K562 (cell line): Measurements from ENCODE around the gene TUBB4B. TPM values are rescaled to one million over a fixed set of nuclear protein-coding genes. Genes with fewer than 3 reads are reported as not detected.

ENCODE experiments used
- ATAC-seq: fragments of 200-7000 bp; cut with Tn5 transposase; 3 replicates; pipeline ENCODE4 v1.9.1; 2020; ENCODE audit warnings: moderate library complexity
- BruUV-seq: library from RNA; stranded (reverse); fragments of 400-500 nt; replicated peaks from 2 replicates; lab custom pipeline; 2021; lab: Mats Ljungman, UMichigan
- CTCF ChIA-PET: fragments of 300-600 bp; formaldehyde crosslinking; extraction: SDS; loops from one replicate; lab custom pipeline; 2021; ENCODE audit warnings: low intra/inter-chr PET ratio; lab: Yijun Ruan, JAX
- POLR2A ChIA-PET: fragments of 300-600, 350-650 bp; sonication (Branson Sonifier 250); formaldehyde crosslinking; extraction: SDS; loops from one replicate; lab custom pipeline; 2021; ENCODE audit warnings: antibody characterized with exemption, inconsistent platforms; lab: Yijun Ruan, JAX
- DNase-seq, 4 experiments: peaks; one replicate each; pipeline versions ENCODE4 v3.0.0 to v3.0.0-alpha.2; 2011 to 2018; ENCODE audit warnings: low spot score in 3 of 4, mixed read lengths in 3 of 4; ENCODE audit errors: extremely low read depth in 1 of 4
- FAIRE-seq: peaks from 2 replicates; lab custom pipeline; 2011; peaks lifted over from hg19 to GRCh38; lab: Jason Lieb, UNC
- H2AFZ ChIP-seq: 2 replicates; pipeline ENCODE4 v1.6.0; 2011; ENCODE audit warnings: low read depth, low read length, control low read depth, inconsistent platforms
- H3K27ac ChIP-seq: fragments of 200-600 bp; 3 replicates; pipeline ENCODE4 v1.8.0; 2011; ENCODE audit warnings: low read depth, mild to moderate bottlenecking, control low read depth, inconsistent platforms, low read length, moderate library complexity, mixed read lengths; ENCODE audit errors: extremely low read depth
- H3K27me3 ChIP-seq, 2 experiments: fragments of 300-600 bp in 1 of 2; 2 replicates in 1 of 2; 3 replicates in 1 of 2; pipeline versions ENCODE4 v1.6.0 to v1.8.0; 2011; ENCODE audit warnings: inconsistent platforms in 2 of 2, low read length in 2 of 2, mild to moderate bottlenecking in 1 of 2, mixed read lengths in 1 of 2, moderate library complexity in 1 of 2; ENCODE audit not compliant: control insufficient read depth in 2 of 2, insufficient read depth in 2 of 2
- H3K36me3 ChIP-seq: fragments of 300-600 bp; 3 replicates; pipeline ENCODE4 v1.8.0; 2011; ENCODE audit warnings: mild to moderate bottlenecking, low read length, inconsistent platforms; ENCODE audit not compliant: control insufficient read depth, insufficient read depth
- H3K4me1 ChIP-seq, 2 experiments: fragments of 200-600 bp in 1 of 2; replicated peaks in 1 of 2; 2 replicates in 1 of 2; 3 replicates in 1 of 2; pipeline versions ENCODE4 v1.5.1 to v1.8.0; 2011; ENCODE audit warnings: inconsistent platforms in 2 of 2, low read length in 2 of 2, mild to moderate bottlenecking in 1 of 2, mixed read lengths in 1 of 2, moderate library complexity in 1 of 2; ENCODE audit not compliant: control insufficient read depth in 2 of 2, insufficient read depth in 2 of 2
- H3K4me2 ChIP-seq: 2 replicates; pipeline ENCODE4 v1.6.1; 2011; ENCODE audit warnings: low read length, control low read depth, inconsistent platforms, mixed read lengths; ENCODE audit not compliant: insufficient read depth
- H3K4me3 ChIP-seq: fragments of 200-600 bp; sonication (generic), shearing (Covaris generic); 2 replicates; pipeline ENCODE4 v1.5.1; 2016; ENCODE audit warnings: control low read depth, inconsistent platforms
- H3K79me2 ChIP-seq: fragments of 200-600 bp; 3 replicates; pipeline ENCODE4 v1.8.0; 2011; ENCODE audit warnings: low read length, inconsistent platforms; ENCODE audit not compliant: control insufficient read depth, insufficient read depth
- H3K9ac ChIP-seq, 2 experiments: 2 replicates each; pipeline versions ENCODE4 v1.6.0 to v1.6.1; 2011; ENCODE audit warnings: low read depth in 2 of 2, low read length in 2 of 2, control low read depth in 1 of 2, inconsistent platforms in 1 of 2, mild to moderate bottlenecking in 1 of 2, mixed read lengths in 1 of 2; ENCODE audit not compliant: insufficient read depth in 1 of 2
- H3K9me1 ChIP-seq: one replicate; pipeline ENCODE4 v1.6.0; 2011; ENCODE audit warnings: inconsistent platforms, mild to moderate bottlenecking, low read length, moderate library complexity; ENCODE audit not compliant: control insufficient read depth, insufficient read depth
- H3K9me3 ChIP-seq: replicated peaks from 2 replicates; pipeline ENCODE4 v1.5.1; 2011; ENCODE audit warnings: low read depth, low read length, inconsistent platforms; ENCODE audit not compliant: control insufficient read depth, insufficient read depth
- H4K20me1 ChIP-seq: replicated peaks from 2 replicates; pipeline ENCODE4 v1.6.1; 2011; ENCODE audit warnings: low read length, inconsistent platforms, mixed read lengths; ENCODE audit not compliant: control insufficient read depth, insufficient read depth
- ERF ChIP-seq: fragments of 450-650 bp; formaldehyde crosslinking; IDR thresholded peaks from 2 replicates; pipeline ENCODE4 v1.4.0; 2020; ENCODE audit warnings: mild to moderate bottlenecking, mixed read lengths
- FOSL1 ChIP-seq: fragments of 200-800 bp; sonication (Bioruptor generic); conservative IDR thresholded peaks from 2 replicates; pipeline ENCODE4 v1.6.1; 2016; ENCODE audit warnings: missing genetic modification characterization, missing compliant biosample characterization
- HNRNPLL ChIP-seq: fragments of 200-400 bp; formaldehyde crosslinking; IDR thresholded peaks from 2 replicates; pipeline ENCODE4 v1.6.1; 2017; ENCODE audit warnings: low read length, low read depth, mild to moderate bottlenecking; ENCODE audit not compliant: poor library complexity, severe bottlenecking
- MTA1 ChIP-seq: fragments of 450-650 bp; IDR thresholded peaks from 2 replicates; pipeline ENCODE4 v1.6.1; 2017; ENCODE audit warnings: borderline replicate concordance
- NRF1 ChIP-seq, 2 experiments: fragments of 450-650 bp; IDR thresholded peaks in 1 of 2; conservative IDR thresholded peaks in 1 of 2; 2 replicates each; pipeline ENCODE4 v1.6.1; 2014; ENCODE audit warnings: mild to moderate bottlenecking in 2 of 2
- POLR2AphosphoS5 ChIP-seq: IDR thresholded peaks from 2 replicates; pipeline ENCODE4 v1.6.1; 2011; ENCODE audit warnings: mild to moderate bottlenecking, low read depth, low read length, moderate library complexity; ENCODE audit not compliant: control insufficient read depth, insufficient read depth
- POLR2G ChIP-seq: fragments of 200-400 bp; formaldehyde crosslinking; IDR thresholded peaks from 2 replicates; pipeline ENCODE4 v1.6.1; 2017; ENCODE audit warnings: low read depth, mild to moderate bottlenecking, antibody characterized with exemption, low read length, moderate library complexity
- PTTG1 ChIP-seq: fragments of 450-650 bp; IDR thresholded peaks from 2 replicates; pipeline ENCODE4 v1.6.1; 2016; ENCODE audit warnings: low read depth, mild to moderate bottlenecking, missing genetic modification characterization, missing compliant biosample characterization
- SLC30A9 ChIP-seq: fragments of 250-450 bp; sonication (Bioruptor Pico); IDR thresholded peaks from 2 replicates; pipeline ENCODE4 v1.8.0; 2022; ENCODE audit warnings: mild to moderate bottlenecking, moderate library complexity
- TBL1XR1 ChIP-seq, 2 experiments: IDR thresholded peaks; 2 replicates each; pipeline ENCODE4 v1.6.1; 2012; ENCODE audit warnings: improper control_type of control experiment in 2 of 2, low read length in 2 of 2, mild to moderate bottlenecking in 1 of 2
- TGIF2 ChIP-seq: sonication (generic); formaldehyde crosslinking; IDR thresholded peaks from 2 replicates; pipeline ENCODE4 v1.8.1; 2022; ENCODE audit warnings: mild to moderate bottlenecking, missing genetic modification reagents, moderate library complexity
- ZC3H4 ChIP-seq: sonication (generic); formaldehyde crosslinking; IDR thresholded peaks from 2 replicates; pipeline ENCODE4 v1.9.0; 2021; ENCODE audit warnings: missing genetic modification reagents, borderline replicate concordance
- ZNF717 ChIP-seq: fragments of 250-450 bp; sonication (Bioruptor Pico); IDR thresholded peaks from 2 replicates; pipeline ENCODE4 v1.5.0; 2021
- WGBS: fragments of 100-300 bp; shearing (Covaris generic); methylation state at CpG from one replicate; pipeline ENCODE4 v1.1.6; 2016; ENCODE audit warnings: low coverage, mixed read lengths; ENCODE audit not compliant: insufficient coverage; ENCODE audit errors: missing lambda C conversion rate; 5-methylcytosine and 5-hydroxymethylcytosine counted together
- in situ Hi-C: fragments of 300-500 bp; cut with MboI; formaldehyde crosslinking; loops from 4 replicates; pipeline ENCODE4 v1.15.0; 2018; ENCODE audit warnings: inconsistent platforms, mixed read lengths
- intact Hi-C: fragments of 100-400 bp; cut with micrococcal nuclease; formaldehyde crosslinking; loops from 2 replicates; pipeline ENCODE4 v1.14.2; 2022
- polyA plus RNA-seq, 8 experiments: library from polyadenylated mRNA; depleted of rRNA in 4 of 8; stranded (reverse) in 5 of 8; unstranded in 3 of 8; fragments of >200 nt; fragmentation: Nextera tagmentation in 2 of 8; fragmentation: Illumina TruSeq in 1 of 8; extraction: Ambion mirVana in 2 of 8; extraction: Trizol in 1 of 8; gene quantifications; 2 replicates each; pipeline versions ENCODE4 v1.2.1 to v1.2.3, GENCODE V29; 2011 to 2014; ENCODE audit warnings: inconsistent platforms in 1 of 8, missing spikeins in 1 of 8
- total RNA-seq, 7 experiments: library from RNA; depleted of rRNA in 6 of 7; stranded (reverse); fragments of >200 nt in 6 of 7; fragmentation: Illumina TruSeq in 2 of 7; extraction: Trizol in 2 of 7; gene quantifications; 2 replicates each; pipeline versions ENCODE4 v1.2.1 to v1.2.3, GENCODE V29; 2011 to 2021; ENCODE audit warnings: low replicate concordance in 1 of 7
- TF ChIP-seq, protein P1 (sequence below): sonication (generic); formaldehyde crosslinking; IDR thresholded peaks from 2 replicates; pipeline ENCODE4 v1.8.1; 2022; ENCODE audit warnings: missing genetic modification reagents
- TF ChIP-seq, protein P2 (sequence below): sonication (generic); formaldehyde crosslinking; IDR thresholded peaks from 2 replicates; pipeline ENCODE4 v1.8.0; 2022; ENCODE audit warnings: mild to moderate bottlenecking, missing genetic modification reagents, borderline replicate concordance
- TF ChIP-seq, protein P3 (sequence below): conservative IDR thresholded peaks from 2 replicates; pipeline ENCODE4 v1.6.1; 2011; ENCODE audit warnings: low read depth, mild to moderate bottlenecking, low read length; ENCODE audit not compliant: control insufficient read depth

Gene TUBB4B
- total and polyA plus RNA-seq, 9 of the 15 experiments (the other 6 are each of a cell fraction or from before 2014, with no cell fraction given): 24.1 to 443 (median 268) TPM

GRCh38 chr9:137241490-137242268 is 592 bp downstream of the TUBB4B start:
- ChIA-PET CTCF (no interaction called here), POLR2A (interaction anchor here (0.6 to 6.5 kb wide), 29 partner anchors 9 to 515 kb away, joined by 3 to 221 read pairs (median 5); partner anchors contain the start of genes ANAPC2, CYSRT1, NELFB and SLC34A3)
- Histone ChIP-seq H3K36me3 (peaks cover 30% of the 10 kb centered on the region), H3K27ac (peak overlapping the region; percentile 90), H3K27me3 (no peaks in the 10 kb centered on the region), H3K79me2 (peaks cover 57% of the 10 kb centered on the region), H3K4me2 (peak overlapping the region; percentile 95), H3K9me3 (no peaks in the 10 kb centered on the region), H3K4me1 (peaks cover 28 to 91% of the 10 kb centered on the region in 2 experiments), H3K4me3 (peak overlapping the region; percentile 96), H2AFZ (no peak overlapping the region), H3K9ac (peak overlapping the region; percentile 87 to 100), H4K20me1 (peaks cover 30% of the 10 kb centered on the region), H3K9me1 (peaks cover 4% of the 10 kb centered on the region)
- intact Hi-C loops (loop anchor here (1.0 to 10.0 kb wide), 4 partner anchors 13 to 457 kb away; partner anchors contain the start of genes NELFB, NRARP and TOR4A), in situ Hi-C loops (loop anchor here (25.0 kb wide), 1 partner anchor 454 kb away; the partner anchor contains the start of genes CCDC183 and TMEM141)
- WGBS: under 1% methylated on average over 43 of the region's 83 CpGs
- FAIRE-seq: no peak
- DNase-seq: peak; percentile 77 to 88 (median 85)
- BruUV-seq: no TSS peak
- ATAC-seq: peak; percentile 11
- TF ChIP-seq ZNF717 (CRISPR knock-in tag) (no peak), MTA1 (no peak), NRF1 (conservative IDR thresholded peaks at IDR 0.05 in 1 of 2, IDR thresholded peaks at IDR 0.05 in 1 of 2) (peak; percentile 22 to 27; a peak in 2 of 4 replicates), TBL1XR1 (IDR thresholded peaks at IDR 0.05; ENCODE audit: low read length in 2 of 2) (peak in 1 of 2 experiments; percentile 0; a peak in 2 of 4 replicates), TGIF2 (0 out of 2 replicates have a peak, but pooled peaks have one; percentile 79), POLR2G (peak; percentile 92), PTTG1 (no peak), SLC30A9 (CRISPR knock-in tag) (no peak), ERF (CRISPR knock-in tag) (no peak), FOSL1 (tag) (peak; percentile 87), ZC3H4 (CRISPR knock-in tag) (0 out of 2 replicates have a peak, but pooled peaks have one; percentile 5), POLR2AphosphoS5 (0 out of 2 replicates have a peak, but pooled peaks have one; percentile 16), HNRNPLL (peak; percentile 14)
- TF ChIP-seq, protein P1, sequence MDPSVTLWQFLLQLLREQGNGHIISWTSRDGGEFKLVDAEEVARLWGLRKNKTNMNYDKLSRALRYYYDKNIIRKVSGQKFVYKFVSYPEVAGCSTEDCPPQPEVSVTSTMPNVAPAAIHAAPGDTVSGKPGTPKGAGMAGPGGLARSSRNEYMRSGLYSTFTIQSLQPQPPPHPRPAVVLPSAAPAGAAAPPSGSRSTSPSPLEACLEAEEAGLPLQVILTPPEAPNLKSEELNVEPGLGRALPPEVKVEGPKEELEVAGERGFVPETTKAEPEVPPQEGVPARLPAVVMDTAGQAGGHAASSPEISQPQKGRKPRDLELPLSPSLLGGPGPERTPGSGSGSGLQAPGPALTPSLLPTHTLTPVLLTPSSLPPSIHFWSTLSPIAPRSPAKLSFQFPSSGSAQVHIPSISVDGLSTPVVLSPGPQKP (CRISPR knock-in tag): no peak
- TF ChIP-seq, protein P2, sequence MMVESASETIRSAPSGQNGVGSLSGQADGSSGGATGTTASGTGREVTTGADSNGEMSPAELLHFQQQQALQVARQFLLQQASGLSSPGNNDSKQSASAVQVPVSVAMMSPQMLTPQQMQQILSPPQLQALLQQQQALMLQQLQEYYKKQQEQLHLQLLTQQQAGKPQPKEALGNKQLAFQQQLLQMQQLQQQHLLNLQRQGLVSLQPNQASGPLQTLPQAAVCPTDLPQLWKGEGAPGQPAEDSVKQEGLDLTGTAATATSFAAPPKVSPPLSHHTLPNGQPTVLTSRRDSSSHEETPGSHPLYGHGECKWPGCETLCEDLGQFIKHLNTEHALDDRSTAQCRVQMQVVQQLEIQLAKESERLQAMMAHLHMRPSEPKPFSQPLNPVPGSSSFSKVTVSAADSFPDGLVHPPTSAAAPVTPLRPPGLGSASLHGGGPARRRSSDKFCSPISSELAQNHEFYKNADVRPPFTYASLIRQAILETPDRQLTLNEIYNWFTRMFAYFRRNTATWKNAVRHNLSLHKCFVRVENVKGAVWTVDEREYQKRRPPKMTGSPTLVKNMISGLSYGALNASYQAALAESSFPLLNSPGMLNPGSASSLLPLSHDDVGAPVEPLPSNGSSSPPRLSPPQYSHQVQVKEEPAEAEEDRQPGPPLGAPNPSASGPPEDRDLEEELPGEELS (CRISPR knock-in tag): 0 out of 2 replicates have a peak, but pooled peaks have one; percentile 27
- TF ChIP-seq, protein P3, sequence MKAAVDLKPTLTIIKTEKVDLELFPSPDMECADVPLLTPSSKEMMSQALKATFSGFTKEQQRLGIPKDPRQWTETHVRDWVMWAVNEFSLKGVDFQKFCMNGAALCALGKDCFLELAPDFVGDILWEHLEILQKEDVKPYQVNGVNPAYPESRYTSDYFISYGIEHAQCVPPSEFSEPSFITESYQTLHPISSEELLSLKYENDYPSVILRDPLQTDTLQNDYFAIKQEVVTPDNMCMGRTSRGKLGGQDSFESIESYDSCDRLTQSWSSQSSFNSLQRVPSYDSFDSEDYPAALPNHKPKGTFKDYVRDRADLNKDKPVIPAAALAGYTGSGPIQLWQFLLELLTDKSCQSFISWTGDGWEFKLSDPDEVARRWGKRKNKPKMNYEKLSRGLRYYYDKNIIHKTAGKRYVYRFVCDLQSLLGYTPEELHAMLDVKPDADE: 0 out of 2 replicates have a peak, but pooled peaks have one; percentile 48
